SIG-M5 treated with dmso at 0.1 percent for 504 hours (cell line): ENCODE data around the gene G3BP1.
"Not testable (repeated sequence)": the region's sequence is repeated elsewhere in the genome, so short reads cannot be mapped to it uniquely, and the experiment has no call there.

ENCODE experiments used
- DNase-seq: peaks from one replicate; lab custom pipeline; 2025; ENCODE audit not compliant: unreplicated experiment; lab: John Stamatoyannopoulos, UW

Gene G3BP1

DNA sequence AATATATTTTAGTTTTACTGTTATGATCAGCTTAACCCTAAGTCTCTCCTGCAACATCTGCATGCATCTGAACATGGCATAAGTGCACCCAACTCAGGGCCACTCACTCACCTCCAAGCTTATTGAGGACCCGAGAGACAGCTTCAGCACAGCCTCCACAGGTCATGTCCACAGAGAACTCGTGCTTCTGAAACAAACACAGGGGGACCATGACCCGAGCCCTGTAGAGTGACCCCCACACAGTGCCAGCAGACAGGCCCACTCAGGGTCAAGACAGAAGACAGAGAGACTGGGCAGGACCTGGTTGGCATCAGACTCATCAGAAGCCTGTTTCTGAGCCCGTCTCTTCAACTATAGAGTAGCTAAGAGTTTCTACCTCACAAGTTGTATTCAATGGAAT lies 20.2 kb upstream of the G3BP1 start:
- no peak for DNase-seq

GRCh38 chr5:151755383-151755782 lies 16.4 kb upstream of the G3BP1 start:
- no peak for DNase-seq

- peak; percentile 34 for DNase-seq
Measured at GRCh38 chr5:151757233-151758140, 14.3 kb upstream of the G3BP1 start.

DNA sequence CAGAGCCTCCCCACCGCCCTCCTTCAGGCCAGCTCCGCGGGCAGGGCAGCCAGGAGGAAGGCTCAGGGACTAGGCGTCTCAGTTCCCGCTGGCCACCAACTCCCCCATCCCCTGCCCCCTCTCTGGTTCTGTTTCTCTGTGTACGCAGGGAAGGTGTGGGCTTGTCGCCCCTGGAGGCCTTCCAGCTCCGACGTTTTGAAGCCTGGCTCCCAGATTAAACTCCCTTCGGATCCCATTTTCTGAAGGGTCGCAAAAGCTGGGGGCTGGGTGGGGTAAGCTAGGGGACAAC lies 13.7 kb upstream of the G3BP1 start:
- DNase-seq, result no peak

DNA sequence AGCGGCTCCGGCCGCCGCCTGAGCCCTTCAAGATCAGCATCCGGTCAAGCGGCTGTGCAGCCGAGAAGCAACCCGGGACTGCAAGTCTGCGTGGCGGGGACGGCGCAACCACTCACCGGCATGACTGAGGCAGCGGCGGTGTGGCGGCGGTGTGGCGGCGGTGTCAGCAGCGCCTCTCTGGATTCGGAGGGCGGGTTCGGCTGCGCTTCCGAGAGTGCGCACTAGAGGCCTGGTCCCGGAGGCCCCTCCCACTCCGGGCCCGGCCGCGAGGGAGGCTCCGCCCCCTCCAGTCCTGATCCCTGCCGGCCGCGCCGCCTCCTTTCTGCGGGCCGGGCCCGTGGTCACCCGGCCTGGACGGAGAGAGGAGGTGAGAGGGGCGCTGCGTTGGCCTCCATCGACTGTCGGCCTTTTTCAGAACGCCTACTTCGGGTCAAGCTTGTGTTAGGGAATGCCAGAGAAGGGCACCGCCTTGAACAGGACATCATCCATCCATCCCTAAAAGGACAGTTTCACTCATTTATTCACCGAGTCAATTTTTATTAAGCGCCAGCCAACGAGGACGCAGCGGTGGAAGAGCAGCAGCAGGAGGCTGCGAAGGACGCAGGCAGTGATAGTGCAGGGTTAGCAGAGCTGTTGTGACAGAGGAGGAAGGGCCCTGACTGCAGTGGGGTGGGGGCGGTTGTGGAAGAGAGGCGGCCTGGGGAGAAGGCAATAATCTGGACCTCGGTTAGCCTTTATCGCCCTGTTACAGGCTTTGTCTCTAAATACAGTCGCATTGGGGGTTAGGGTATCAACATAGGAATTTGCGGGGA lies 13.1 kb upstream of the G3BP1 start, which contains the start of gene ATOX1:
TSS of gene ATOX1 (minus strand) at position 202 of the 812 bp plus-strand sequence. CDS start at position 122, 80 bp downstream.
- peak; percentile 84 for DNase-seq

GRCh38 chr5:151764801-151765200 lies 7.0 kb upstream of the G3BP1 start:
- no peak for DNase-seq

DNA sequence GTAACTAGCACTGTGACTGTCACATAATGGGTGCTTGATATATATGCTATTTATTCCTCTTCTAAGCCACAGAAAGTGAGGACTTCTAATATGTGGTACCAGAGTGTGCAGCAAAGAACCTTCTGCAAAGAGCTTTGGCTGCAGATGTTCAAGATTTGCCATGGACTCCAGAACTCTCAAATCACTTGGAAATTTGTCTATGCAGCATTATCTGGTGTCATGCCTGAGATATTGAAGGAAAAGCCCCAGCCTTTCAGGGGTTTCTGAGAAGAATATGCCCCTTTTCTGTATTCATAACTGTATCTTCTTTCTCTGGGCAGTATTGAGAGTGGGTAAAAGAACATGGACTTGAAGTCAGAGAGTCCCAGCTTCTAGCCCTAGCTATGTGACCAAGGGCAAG lies 4.8 kb upstream of the G3BP1 start:
- DNase-seq, result no peak

DNA sequence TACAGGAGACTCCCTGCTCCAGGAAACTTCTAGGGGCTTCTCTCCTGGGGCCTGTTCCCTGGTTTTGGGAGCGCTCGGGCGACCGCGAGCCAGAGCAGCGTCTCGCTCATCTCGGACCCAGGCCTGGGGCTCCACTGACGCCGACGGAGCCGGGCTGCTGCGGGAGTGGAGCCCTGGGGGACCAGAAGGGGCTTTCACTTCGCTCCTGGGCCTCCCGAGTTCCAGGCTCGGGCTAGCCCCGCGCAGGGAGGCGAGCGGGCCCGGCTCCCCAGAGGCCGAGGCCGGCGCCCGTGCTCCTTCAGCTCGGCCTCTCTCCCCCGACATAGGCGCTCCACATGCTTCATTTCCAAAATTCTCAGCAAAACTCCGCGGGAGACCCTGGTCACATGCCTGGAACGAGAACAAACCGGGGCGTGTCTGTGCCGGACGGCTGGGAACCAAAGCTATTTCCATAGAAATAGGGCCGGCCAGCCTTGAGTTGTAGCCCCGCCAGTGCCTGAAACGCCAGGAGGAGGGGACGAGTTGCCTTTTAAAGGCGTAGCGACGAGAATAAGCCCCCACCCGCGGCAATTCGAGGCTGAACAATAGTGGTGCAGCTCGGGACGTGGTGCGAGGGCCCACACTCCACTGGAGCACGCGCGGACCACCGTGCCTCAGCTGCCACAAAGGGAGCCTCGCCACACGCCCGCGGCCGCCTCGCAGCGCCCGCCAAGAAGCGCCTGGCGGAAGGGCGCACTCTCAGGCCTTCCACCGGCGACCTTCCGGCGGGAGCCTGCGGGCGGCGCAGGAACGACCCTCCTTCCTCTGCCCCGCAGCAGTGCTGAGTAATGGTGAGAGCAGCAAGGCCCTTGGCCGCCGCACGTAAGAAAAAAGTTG lies 1.1 kb upstream of the G3BP1 start:
- no peak for DNase-seq

- peak; percentile 52 for DNase-seq
Measured at GRCh38 chr5:151772029-151772845, 483 bp downstream of the G3BP1 start.

DNA sequence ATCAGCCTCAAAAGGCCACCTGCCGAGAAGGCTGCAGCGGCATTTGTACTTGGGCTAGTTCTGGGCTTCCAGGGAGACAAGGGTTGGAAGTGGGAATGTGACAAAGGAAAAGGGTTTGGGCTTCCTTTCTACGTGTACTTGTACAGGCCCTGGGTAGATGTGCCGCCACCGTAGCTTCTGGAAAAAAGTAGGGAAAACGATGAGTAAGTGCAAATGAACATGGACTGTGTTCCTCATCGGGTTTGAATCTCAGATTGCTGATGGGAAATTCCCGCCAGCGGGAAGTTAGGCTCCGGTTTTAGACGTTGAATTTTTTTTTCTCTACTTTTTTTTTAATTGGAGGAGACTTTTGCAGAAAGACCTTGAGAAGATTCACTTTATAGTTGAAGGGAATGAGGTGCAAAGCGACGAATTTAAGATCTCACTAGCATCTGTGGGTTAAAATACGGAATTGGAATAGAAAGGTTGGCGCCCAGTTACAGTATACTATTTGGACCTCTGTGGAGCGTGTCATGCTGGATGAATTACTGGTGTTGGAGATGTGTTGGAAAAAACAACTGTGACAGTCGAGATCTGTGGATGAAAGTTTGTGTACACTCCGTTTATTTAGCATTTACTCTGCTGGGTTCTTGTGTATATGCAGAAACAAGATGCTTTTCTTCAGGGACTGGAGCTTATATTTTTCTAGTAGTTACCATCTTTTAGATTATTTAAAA lies 1.2 kb downstream of the G3BP1 start:
- DNase-seq, result peak; percentile 18

- DNase-seq, result no peak
Measured at GRCh38 chr5:151773951-151774350, 2.2 kb downstream of the G3BP1 start.

DNA sequence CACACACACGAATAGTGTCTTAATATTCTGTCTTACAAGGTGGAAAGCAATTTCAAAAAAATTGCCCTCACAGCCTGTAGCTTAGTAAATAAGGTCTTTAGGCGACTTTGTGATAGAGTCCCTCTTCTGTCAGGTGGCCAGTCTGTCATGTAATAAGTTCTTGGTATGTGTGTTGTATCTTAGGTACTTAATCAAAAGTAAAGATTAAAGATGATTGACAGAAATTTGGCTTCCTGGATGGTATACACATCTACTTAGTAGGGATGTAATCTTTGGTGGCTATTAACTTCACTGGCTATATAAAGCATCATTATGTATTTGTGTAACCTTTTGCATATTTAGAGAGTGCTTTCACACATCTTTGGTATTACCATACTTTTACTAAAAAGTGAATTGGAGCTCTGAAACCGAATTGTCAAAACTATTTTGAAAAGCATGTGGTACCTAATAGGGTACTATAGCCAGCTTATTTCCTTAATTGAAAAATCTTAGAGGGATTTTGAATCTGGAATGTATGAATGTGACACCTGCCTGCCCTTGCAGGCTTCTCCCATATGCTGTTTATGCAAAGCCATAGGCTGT lies 3.4 kb downstream of the G3BP1 start:
- DNase-seq, result no peak

DNA sequence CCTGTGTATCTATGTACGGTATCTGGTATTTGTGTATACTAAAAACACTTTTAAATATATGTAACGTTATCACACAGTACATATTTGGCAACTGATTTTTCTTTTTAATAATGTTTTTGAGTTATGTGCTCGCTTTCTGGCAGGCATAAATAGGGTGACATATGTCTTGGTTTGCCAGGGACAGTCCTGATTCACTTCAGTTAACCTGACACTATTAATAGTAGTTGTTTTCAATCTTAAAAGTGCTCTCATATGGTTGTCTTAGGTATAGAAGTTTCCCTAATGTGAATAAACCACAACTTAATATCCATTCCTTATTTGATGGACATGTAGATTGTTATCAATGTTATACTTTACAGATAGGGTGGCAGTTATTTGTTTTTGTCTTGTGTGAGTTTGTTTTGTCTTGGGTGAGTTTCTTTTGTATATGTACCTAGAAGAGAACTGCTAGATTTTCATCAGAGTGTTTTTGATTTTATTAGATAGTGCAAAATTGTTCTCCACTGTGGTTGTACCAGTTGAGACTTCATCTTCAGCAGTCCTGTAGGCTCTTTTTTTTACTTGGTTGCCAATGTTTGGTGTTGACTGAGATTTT lies 7.9 kb downstream of the G3BP1 start:
- no peak for DNase-seq

- DNase-seq, result no peak
Measured at GRCh38 chr5:151780348-151780747, 8.6 kb downstream of the G3BP1 start.

DNA sequence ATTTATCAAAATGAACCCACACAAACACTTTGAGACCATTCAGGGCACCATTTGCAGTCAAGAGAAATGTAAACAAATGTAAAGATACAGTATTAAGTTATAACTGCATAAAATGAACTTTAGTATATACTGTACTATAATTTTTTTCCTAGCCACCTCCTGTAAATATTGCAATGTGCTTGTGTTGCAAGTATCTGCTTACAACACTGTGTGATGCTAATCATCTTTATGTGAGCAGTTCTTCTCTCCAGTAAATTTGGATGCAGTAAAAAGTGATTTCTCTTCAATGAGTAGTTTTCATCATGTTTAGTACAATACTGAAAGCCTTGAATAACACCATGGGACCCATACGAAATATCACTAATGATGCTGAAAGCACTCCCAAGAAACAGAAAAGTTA lies 9.4 kb downstream of the G3BP1 start:
- DNase-seq, result no peak

- not testable (repeated sequence) for DNase-seq
Measured at GRCh38 chr5:151783664-151784063, 11.9 kb downstream of the G3BP1 start.

DNA sequence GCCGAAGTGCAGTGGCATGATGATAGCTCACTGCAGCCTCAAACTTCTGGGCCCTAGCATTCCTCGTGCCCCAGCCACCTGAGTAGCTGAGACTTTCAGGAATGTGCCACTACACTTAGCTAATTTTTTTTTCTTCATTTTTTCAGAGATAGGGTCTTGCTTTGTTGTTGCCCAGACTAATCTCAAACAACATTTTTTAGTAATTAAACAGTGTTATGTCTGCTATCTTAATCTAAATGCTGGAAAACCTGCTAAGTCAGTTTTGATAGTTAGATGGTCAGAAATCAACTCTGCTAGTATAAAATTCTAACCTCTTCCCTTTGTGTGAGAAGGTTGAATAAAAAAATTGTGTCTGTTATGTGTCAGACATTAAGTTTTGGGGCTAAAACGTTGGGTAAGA lies 12.4 kb downstream of the G3BP1 start:
- no peak for DNase-seq

DNA sequence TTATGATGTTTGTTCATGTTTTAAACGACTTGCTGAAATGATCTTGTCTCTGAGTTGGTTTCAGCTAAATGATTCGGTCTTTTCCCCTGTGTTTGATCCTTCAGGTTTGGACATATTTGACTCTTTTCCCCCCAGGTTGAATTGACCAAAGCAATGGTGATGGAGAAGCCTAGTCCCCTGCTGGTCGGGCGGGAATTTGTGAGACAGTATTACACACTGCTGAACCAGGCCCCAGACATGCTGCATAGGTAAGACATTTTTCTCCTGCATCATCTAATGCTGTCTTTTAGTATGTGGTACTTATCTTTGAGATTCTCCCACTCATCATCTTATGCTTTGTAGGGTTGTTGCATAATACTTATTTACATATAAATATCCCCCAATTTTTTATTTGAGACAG lies 14.7 kb downstream of the G3BP1 start:
- no peak for DNase-seq

DNA sequence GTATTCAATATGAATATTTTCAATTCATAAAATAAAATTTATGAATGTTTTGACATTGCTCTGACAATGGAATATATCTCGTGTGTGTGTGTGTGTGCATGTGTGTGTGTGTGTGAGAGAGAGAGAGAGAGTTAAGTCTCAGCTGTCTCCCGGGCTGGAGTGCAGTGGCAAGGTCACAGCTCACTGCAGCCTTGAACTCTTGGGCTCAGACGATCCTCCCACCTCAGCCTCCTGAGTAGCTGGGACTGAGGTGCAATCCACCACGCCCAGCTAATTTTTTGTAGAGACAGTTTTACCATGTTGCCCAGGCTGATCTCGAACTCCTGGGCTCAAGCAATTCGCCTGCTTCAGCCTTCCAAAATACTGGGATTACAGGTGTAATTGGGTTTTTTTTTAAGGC lies 16.1 kb downstream of the G3BP1 start:
- no peak for DNase-seq
